Fibroblast of skin of scalp (primary cell): ENCODE measurements around the gene GHRHR.

Experiments used
- DNase-seq: peaks from one replicate; pipeline ENCODE4 v3.0.0-alpha.2; 2013

The GHRHR gene

DNA sequence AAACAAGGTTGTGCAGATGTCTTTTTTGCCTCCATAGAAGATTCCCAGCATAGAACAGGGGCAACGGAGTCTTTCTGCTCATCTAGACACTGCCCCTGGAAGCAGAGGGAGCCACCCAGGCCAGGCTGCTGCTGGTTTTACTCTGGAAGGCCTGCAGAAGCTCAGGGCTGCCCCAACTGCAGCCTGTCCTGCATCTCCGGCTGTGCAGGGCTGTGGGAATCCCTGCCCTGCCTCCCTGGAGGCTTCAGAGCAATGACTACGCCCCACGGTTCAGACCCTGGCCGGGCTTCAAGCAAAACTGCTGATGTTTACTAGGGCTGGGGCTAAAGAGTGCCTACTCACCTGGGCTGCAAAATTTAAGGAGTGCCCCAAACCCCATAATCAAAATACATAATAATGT, 43.9 kb downstream of the GHRHR start:
- no peak for DNase-seq

DNA sequence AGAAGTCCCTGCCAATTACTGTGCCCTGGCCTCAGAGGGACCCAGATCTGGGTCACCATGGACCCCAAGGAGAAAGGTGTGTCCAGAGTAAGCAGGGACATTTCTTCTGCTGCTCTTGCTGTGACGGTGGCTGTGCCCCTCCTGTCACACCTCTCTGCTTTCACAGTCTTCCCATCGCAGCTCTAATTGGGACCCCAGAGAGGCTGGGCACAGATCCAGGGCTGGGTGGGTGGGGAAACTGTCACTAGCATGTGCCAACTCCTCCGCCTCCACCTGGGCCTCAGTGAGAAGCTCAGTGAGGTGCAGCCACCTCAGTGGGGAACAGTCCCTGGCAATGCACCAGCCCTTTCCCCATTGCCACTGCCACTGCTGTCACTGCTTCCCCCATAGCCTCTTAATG, 51.1 kb downstream of the GHRHR start:
- DNase-seq: no peak

DNA sequence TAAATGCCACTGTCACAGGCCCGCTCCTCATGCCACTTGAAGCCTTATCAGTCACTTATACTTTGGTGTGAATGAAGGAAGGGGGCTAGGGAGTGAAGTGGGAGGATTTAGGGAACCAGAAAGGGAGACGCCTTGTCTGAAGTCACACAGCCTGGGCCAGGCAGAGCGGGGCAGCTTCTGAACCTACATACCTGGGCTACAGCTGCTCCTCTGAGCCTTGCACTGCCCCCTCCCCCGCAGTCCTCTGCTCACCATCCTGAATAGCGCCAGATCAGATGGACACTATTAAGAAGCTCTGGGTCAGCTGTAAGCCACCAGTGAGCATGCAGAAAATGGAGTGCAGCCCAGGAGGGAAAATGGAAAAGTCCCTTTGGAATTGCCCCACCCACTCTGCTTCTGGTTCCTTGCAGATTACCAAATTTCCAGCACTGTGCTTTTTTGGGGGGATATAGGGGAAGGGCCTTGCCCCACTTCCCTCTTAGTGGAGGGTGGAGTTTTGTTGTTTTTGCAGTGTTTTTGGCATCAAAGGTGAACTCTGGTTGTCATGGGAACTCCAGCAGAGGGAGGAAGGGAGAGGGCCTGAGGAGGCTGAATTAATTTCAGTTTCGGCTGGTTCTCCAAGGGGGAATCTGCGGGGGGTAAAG, 53.4 kb downstream of the GHRHR start:
- no peak for DNase-seq

DNA sequence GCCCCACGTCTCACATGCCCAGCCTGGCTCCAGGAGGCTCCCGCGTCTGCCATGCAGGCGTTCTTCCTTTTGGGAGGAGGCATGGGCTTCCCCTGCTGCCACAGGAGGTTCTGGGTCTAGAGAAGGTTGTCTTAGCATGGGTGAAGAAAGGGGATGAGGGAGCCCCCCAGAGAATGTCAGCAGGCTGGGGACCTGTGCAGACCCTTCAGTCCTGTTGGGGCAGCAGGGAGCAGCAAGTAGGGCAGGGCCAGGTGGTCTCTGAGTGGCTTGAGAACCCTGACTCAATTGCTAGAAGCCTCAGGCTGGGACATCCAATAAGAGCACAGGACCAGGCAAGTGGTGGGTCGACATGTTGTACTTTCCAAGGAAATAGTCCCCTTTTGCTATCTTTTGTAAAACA, 54.0 kb downstream of the GHRHR start:
- no peak for DNase-seq

DNA sequence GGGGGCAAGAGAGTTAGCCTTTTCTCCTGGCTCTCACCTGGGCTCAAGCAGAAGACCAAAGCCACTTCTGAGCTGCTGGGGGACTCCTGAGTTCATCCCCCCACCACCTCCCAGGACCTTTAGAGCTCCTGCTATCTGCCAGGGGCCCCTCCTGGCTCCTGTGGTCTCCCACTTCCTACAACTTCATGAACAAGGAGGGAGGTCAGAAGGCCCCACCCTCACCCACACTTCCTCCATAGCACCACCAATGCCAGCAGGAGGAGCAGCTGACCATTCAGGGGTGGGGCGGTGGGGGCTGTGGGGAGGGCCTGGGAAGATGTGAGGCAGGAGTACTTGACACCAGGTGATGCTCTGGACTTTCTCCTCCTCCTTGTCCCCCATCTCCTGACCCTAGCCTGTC, 55.8 kb downstream of the GHRHR start:
- DNase-seq: no peak

DNA sequence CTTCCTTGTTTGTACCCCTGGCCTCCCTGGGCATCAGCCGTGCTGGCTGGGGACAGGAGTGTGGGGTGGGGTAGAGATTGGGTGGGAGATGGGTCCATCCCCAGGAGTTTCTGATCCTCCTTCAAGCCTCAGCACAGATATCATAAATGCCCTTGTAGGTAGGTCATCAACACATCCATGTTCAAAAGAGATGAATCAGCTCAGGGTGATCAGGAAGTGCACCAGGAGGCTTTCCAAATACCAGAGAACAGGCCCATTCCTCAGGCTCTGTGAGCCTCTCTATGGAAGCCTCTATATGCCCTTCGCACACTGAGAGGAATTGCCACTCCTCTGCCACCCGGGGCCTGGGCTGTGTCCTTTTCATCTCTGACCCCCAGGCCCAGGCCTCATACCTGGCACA, 56.4 kb downstream of the GHRHR start:
- no peak for DNase-seq

DNA sequence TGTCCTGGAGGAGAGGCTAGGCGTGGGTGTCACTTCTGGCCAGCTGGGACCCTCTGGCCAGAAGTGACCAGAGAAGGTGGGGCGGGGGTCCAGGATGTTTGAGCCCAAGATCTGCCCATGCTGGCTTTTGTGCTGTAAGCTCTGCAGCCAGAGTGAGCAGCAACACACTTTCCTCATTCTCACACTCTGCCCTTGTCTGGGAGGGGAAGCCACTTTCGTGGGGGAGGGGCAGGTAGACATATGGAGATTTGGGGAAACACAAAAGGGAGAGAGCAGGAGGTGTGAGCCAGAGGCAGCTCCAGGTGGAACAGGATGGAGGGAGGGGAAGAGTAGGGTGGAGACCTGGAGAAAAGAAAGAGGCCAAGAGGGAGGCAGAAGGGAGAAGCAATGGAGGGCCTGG, 56.9 kb downstream of the GHRHR start:
- no peak for DNase-seq

DNA sequence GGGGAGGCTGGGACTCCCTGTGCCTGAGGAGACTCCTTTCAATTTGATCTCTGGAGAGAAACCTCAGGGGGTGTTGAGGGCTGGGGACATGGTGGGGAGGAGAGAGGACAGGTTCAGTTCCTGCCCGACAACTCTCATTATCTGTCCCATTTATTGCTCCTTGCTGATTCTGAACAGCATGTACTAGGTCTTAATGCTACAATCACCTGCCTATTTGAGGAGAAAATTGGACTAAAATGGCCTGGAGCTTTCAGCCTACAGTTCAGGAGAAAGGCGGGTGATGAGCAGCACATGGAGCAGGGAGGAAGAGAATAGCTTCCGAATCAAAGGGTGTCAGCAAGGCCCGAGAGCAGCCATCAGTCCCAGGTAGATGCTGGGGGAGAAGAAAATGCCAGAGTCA, 58.4 kb downstream of the GHRHR start:
- no peak for DNase-seq

DNA sequence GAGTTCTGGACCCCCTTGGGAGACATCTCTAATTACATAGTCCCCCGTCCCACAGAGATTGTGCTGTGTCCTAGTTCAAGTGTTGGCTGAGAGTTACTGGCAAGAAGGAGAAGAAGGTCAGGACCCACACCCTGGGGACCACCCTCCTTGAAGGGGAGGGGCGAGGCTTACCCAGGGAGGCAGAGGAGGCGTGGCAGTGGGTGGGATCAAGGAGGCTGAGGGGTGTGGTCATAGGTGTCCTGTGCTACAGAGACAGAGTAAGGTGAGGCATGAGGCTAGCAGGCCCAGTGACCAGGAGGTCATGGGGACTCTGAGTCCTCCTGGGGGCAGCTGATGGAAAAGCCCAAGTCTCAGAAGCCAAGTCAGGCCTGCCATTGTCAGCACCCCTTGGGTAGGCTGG, 59.0 kb downstream of the GHRHR start:
- DNase-seq: no peak

DNA sequence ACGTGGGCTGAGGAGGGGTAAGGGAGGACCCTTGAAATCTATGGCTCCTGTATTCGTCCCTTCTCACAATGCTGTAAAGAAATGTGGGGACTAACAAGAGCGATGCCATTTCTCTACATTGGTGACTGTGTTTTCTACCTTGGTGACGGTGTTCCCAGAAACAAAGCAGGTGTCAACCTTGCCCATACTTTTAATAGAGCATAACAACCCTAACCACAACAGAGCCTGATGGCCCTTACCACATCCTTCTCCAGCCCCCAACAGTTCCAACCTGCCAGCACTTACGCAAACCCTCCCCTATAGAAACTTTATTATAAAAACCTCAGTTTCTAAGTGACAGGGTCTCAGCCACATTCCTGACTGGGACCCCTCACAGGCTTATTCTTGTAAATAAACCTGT, 60.1 kb downstream of the GHRHR start:
- no peak for DNase-seq

DNA sequence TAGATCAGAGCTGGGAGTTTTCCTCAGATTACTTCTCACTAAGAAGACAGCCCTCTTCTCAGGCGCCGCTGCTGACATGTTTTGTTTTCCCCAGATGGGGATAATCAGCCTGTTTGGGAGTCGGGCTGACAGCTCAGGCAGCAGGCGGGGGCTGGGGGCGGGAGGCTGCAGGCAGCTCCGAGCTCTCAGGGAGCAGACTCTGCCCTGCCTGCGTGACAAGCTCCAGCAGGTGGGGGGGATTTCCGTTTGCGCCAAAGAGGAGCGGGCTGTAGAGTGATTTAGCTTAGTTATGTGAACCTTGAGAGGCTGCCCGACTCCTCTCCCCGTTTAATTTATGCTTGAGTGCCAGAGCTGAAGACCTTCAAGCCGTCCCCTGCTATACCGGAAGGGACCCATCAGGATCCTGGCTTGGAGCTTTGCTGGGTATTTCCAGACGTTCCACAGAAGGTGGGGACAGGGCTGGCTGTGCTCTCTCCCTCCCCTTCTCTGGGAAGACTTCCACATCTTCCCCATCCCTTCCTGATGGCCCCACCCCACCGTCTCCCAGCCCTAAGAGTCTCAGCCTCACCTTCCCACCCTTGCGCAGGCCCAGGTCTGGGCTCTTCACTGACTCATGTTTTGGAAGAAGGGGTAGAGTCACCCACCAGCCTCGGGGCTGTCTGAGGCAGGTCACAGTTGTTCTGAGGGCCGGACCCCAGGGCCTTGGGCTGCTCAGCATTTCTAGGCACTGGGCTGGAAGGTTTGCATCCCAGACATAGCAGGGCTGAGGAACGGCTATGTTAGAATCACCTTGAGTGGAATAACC, 63.6 kb downstream of the GHRHR start:
- DNase-seq: peak; percentile 25

DNA sequence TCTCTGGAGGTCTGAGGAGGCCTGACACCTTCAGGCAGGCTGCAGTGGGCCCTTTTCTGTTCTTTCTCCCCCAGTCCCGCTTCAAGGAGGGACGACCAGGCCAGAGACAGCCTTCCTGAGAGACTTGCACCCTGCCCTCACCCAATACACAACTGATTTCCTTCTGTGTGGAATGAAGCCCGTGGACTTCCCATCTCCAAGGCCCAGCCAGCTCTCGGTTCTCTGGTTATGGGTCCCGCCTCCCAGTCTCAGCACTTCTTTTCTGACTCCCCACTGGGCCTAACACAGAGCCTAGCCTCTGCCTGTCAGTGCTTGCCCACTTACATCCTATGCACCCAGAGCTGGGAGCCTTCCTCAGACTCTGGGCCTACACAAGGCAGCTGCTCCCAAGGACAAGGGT, 64.3 kb downstream of the GHRHR start:
- no peak for DNase-seq

DNA sequence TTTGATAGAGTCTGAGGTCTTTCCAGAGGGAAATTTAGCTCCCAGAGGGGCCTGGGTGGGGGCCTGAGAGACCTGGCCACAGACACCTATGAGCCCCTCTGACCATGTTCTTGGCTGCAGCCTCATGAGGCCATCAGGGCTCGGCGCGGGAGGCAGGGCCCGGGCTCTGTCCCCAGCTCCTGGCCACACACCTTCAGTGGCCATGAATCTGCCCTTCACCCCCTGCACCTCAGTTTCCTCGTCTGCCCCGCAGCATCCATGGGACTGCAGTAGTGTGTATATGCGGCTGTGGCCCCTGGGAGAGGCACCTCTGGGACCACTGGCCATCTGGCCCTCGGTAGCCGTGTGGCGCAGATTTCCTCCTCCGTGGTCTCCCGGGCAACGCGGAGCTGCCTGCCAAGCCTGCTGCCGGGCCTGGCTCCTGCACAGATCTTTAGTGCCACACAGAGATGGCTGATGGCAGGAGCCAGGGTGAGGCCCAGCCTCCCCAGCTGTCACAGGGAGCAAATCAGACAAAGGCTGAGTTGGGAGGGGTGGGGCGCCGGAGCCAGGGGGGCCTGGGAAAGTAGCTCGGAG, 64.8 kb downstream of the GHRHR start:
- no peak for DNase-seq
